Neuronal stem cell (in vitro differentiated cells): ENCODE measurements around the gene GK.

ENCODE experiments used
- DNase-seq: peaks from one replicate; pipeline ENCODE4 v3.0.0-alpha.2; 2013; ENCODE audit warnings: low spot score
- H2AFZ ChIP-seq: one replicate; pipeline ENCODE4 v1.6.1; 2013; ENCODE audit warnings: mild to moderate bottlenecking, low read length, inconsistent platforms
- H2AK5ac ChIP-seq: 2 replicates; pipeline ENCODE4 v1.6.1; 2013; ENCODE audit warnings: low read depth, mild to moderate bottlenecking, inconsistent platforms, low read length, moderate library complexity, mixed read lengths
- H2BK120ac ChIP-seq: 2 replicates; pipeline ENCODE4 v1.6.1; 2013; ENCODE audit warnings: low read depth, mild to moderate bottlenecking, inconsistent platforms, low read length, moderate library complexity, mixed read lengths
- H2BK12ac ChIP-seq: one replicate; pipeline ENCODE4 v1.6.1; 2013; ENCODE audit warnings: low read length, inconsistent platforms
- H2BK15ac ChIP-seq: 2 replicates; pipeline ENCODE4 v1.6.1; 2013; ENCODE audit warnings: mild to moderate bottlenecking, low read length, inconsistent platforms, mixed read lengths
- H2BK5ac ChIP-seq: one replicate; pipeline ENCODE4 v1.6.1; 2013; ENCODE audit warnings: inconsistent platforms, mild to moderate bottlenecking, low read length, moderate library complexity
- H3K14ac ChIP-seq: one replicate; pipeline ENCODE4 v1.6.1; 2013; ENCODE audit warnings: low read length, inconsistent platforms
- H3K18ac ChIP-seq: 2 replicates; pipeline ENCODE4 v1.6.1; 2013; ENCODE audit warnings: low read length, inconsistent platforms
- H3K23ac ChIP-seq: 2 replicates; pipeline ENCODE4 v1.6.1; 2013; ENCODE audit warnings: low read depth, mild to moderate bottlenecking, mixed read lengths, low read length, inconsistent platforms; ENCODE audit not compliant: poor library complexity
- H3K27ac ChIP-seq: replicated peaks from 3 replicates; pipeline ENCODE4 v1.5.1; 2013; ENCODE audit warnings: low read length, inconsistent platforms
- H3K27me3 ChIP-seq, 3 experiments: 2 replicates each; pipeline ENCODE4 v1.6.1; 2013; ENCODE audit warnings: low read length in 3 of 3, mild to moderate bottlenecking in 2 of 3, inconsistent platforms in 1 of 3, low read depth in 1 of 3, mixed read lengths in 1 of 3, moderate library complexity in 1 of 3; ENCODE audit not compliant: control insufficient read depth in 3 of 3, insufficient read depth in 3 of 3
- H3K36me3 ChIP-seq, 2 donors: replicated peaks in 1 of 2; 2 replicates each; pipeline ENCODE4 v1.6.1; 2013; ENCODE audit warnings: low read length in 2 of 2; ENCODE audit not compliant: control insufficient read depth in 2 of 2, insufficient read depth in 2 of 2
- H3K4ac ChIP-seq: 2 replicates; pipeline ENCODE4 v1.6.1; 2013; ENCODE audit warnings: inconsistent platforms, mild to moderate bottlenecking, low read length, moderate library complexity
- H3K4me1 ChIP-seq, 2 donors: 1 replicate in 1 of 2; 2 replicates in 1 of 2; pipeline ENCODE4 v1.6.1; 2013; ENCODE audit warnings: low read length in 2 of 2, low read depth in 1 of 2; ENCODE audit not compliant: control insufficient read depth in 2 of 2, insufficient read depth in 1 of 2
- H3K4me2 ChIP-seq: one replicate; pipeline ENCODE4 v1.6.1; 2013; ENCODE audit warnings: mild to moderate bottlenecking, low read length, inconsistent platforms; ENCODE audit not compliant: insufficient read depth, poor library complexity, severe bottlenecking
- H3K4me3 ChIP-seq, 2 donors: 2 replicates each; pipeline ENCODE4 v1.5.1; 2013; ENCODE audit warnings: low read length in 2 of 2, mild to moderate bottlenecking in 2 of 2, inconsistent platforms in 1 of 2, moderate library complexity in 1 of 2
- H3K79me1 ChIP-seq: one replicate; pipeline ENCODE4 v1.6.1; 2013; ENCODE audit warnings: low read depth, mild to moderate bottlenecking, inconsistent platforms, low read length, moderate library complexity
- H3K9ac ChIP-seq: one replicate; pipeline ENCODE4 v1.6.1; 2013; ENCODE audit warnings: mild to moderate bottlenecking, low read depth, low read length, inconsistent platforms; ENCODE audit not compliant: poor library complexity
- H3K9me3 ChIP-seq, 2 donors: replicated peaks in 1 of 2; 2 replicates each; pipeline versions ENCODE3 to v1.6.1; 2013; ENCODE audit warnings: low read length in 2 of 2, mild to moderate bottlenecking in 2 of 2, inconsistent platforms in 1 of 2, low read depth in 1 of 2, mixed read lengths in 1 of 2, moderate library complexity in 1 of 2; ENCODE audit not compliant: control insufficient read depth in 2 of 2, insufficient read depth in 1 of 2
- H4K8ac ChIP-seq: one replicate; pipeline ENCODE4 v1.6.1; 2013; ENCODE audit warnings: low read depth, mild to moderate bottlenecking, inconsistent platforms, low read length, moderate library complexity
- H4K91ac ChIP-seq: one replicate; pipeline ENCODE4 v1.6.1; 2013; ENCODE audit warnings: low read length, low read depth, mild to moderate bottlenecking, inconsistent platforms; ENCODE audit not compliant: poor library complexity
- WGBS, 2 donors: extraction: QIAGEN DNeasy Blood & Tissue Kit; methylation state at CpG; one replicate each; pipeline ENCODE4 v1.1.7; 2013; ENCODE audit warnings: missing lambda C conversion rate in 2 of 2, mixed read lengths in 1 of 2; ENCODE audit not compliant: insufficient read length in 2 of 2, insufficient replicate concordance in 1 of 2; ENCODE audit errors: extremely low coverage in 2 of 2; 5-methylcytosine and 5-hydroxymethylcytosine counted together

Gene GK

DNA sequence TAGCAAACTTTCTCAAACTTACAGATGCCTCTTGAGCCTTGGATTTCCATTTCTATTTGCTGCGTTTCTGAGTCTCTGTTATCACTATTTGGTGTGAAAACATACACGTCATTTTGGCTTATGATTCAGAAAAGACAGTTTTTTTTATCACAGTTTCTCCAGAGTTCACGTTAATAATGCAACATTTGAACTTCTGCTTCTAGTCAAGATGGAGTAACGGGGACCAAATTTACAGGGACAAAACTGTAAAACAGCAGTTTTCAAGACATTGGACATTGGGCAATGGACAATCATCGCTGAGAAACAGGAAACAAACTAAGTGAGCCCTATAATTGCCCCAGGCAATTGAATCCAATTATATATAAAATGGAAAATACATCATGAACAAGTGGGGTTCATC is 39.5 kb upstream of the GK start:
- Histone ChIP-seq H3K4me3 (no peak overlapping the region), H3K79me1 (no peaks in the 10 kb centered on the region), H3K18ac (no peak overlapping the region), H3K14ac (no peak overlapping the region), H2BK12ac (no peak overlapping the region), H3K27ac (no peak overlapping the region), H3K4ac (no peak overlapping the region), H2BK5ac (no peak overlapping the region), H3K23ac (no peak overlapping the region), H3K4me2 (no peak overlapping the region), H3K9me3 (no peaks in the 10 kb centered on the region), H2AK5ac (no peak overlapping the region), H3K36me3 (no peaks in the 10 kb centered on the region), H2BK120ac (no peak overlapping the region), H3K9ac (no peak overlapping the region), H2AFZ (no peak overlapping the region), H4K91ac (no peak overlapping the region), H4K8ac (no peak overlapping the region), H2BK15ac (no peak overlapping the region), H3K27me3 (no peaks in the 10 kb centered on the region), H3K4me1 (no peaks in the 10 kb centered on the region)
- WGBS, 2 donors, result no CpG with 5 or more reads among the region's 5 CpGs
- no peak for DNase-seq

DNA sequence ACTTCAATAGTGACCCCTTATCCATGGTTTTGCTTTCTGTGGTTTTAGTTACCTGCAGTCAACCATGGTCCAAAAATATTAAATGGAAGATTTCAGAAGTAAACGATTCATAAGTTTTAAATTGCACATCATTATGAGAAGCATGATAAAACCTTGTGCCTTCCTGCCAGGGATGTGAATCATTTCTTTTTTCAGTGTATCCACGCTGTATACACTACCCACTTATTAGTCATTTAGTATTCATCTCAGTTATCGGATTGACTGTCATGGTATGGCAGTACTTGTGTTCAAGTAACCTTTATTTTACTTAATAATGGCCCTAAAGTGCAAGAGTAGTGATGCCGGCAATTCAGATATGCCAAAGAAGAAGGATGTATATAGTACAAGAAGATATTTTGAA is 38.0 kb upstream of the GK start:
- no peak overlapping the region for H3K4me3 ChIP-seq
- H3K79me1 ChIP-seq, result no peaks in the 10 kb centered on the region
- no peak overlapping the region for H3K4ac ChIP-seq
- no CpG with 5 or more reads among the region's 4 CpGs for WGBS, 2 donors
- no peak overlapping the region for H2AFZ ChIP-seq
- H3K18ac ChIP-seq, result no peak overlapping the region
- no peak overlapping the region for H3K23ac ChIP-seq
- no peak overlapping the region for H3K14ac ChIP-seq
- H2BK5ac ChIP-seq, result no peak overlapping the region
- H3K27ac ChIP-seq, result no peak overlapping the region
- no peak overlapping the region for H4K8ac ChIP-seq
- H2BK120ac ChIP-seq, result no peak overlapping the region
- H3K36me3 ChIP-seq, result no peaks in the 10 kb centered on the region
- H2BK15ac ChIP-seq, result no peak overlapping the region
- H3K4me2 ChIP-seq, result no peak overlapping the region
- no peak overlapping the region for H3K9ac ChIP-seq
- H4K91ac ChIP-seq, result no peak overlapping the region
- no peak overlapping the region for H2BK12ac ChIP-seq
- H3K9me3 ChIP-seq, result no peaks in the 10 kb centered on the region
- no peak overlapping the region for H2AK5ac ChIP-seq
- DNase-seq, result no peak
- no peaks in the 10 kb centered on the region for H3K4me1 ChIP-seq
- H3K27me3 ChIP-seq, result no peaks in the 10 kb centered on the region

DNA sequence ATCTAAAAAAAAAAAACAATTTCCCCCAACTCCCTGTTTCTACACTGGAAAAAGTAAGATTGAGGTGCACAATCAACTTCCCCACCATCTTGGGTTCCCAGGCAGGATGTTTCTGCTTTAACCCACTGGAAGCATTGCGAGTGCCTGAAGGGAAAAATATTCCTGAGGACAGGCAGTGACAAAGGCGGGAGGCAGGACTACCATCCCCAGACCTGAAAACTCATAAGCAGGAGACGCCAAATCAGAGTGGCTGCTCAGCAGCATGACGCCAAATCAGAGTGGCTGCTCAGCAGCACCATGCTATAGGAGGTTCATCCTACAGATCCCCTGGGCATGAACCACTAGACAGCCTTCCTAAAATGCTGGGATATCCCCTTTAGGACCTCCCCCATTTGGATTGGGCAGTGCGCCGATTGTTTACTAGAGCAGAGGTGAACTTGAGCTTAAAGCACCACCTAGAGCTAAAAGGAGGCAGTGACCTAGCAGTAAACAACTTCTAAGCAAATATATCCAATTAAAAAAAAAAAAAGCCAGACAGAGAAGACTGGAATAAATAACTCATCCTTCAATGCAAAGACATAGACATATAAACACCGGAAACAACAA is 35.0 kb upstream of the GK start:
- Histone ChIP-seq H4K8ac (no peak overlapping the region), H3K18ac (no peak overlapping the region), H3K4me1 (no peaks in the 10 kb centered on the region), H3K4ac (no peak overlapping the region), H3K27me3 (no peaks in the 10 kb centered on the region), H2BK15ac (no peak overlapping the region), H3K27ac (no peak overlapping the region), H3K36me3 (no peaks in the 10 kb centered on the region), H2BK120ac (no peak overlapping the region), H3K23ac (no peak overlapping the region), H3K4me3 (no peak overlapping the region), H3K9ac (no peak overlapping the region), H2BK5ac (no peak overlapping the region), H4K91ac (no peak overlapping the region), H3K4me2 (no peak overlapping the region), H2BK12ac (no peak overlapping the region), H3K79me1 (no peaks in the 10 kb centered on the region), H3K14ac (no peak overlapping the region), H2AK5ac (no peak overlapping the region), H2AFZ (no peak overlapping the region), H3K9me3 (no peaks in the 10 kb centered on the region)
- WGBS, 2 donors, result no CpG with 5 or more reads among the region's 7 CpGs
- no peak for DNase-seq

- Histone ChIP-seq H2AK5ac (no peak overlapping the region), H3K9ac (no peak overlapping the region), H2AFZ (no peak overlapping the region), H4K8ac (no peak overlapping the region), H3K23ac (no peak overlapping the region), H3K36me3 (no peaks in the 10 kb centered on the region), H3K4me3 (no peak overlapping the region), H3K27ac (no peak overlapping the region), H3K14ac (no peak overlapping the region), H2BK12ac (no peak overlapping the region), H3K79me1 (no peaks in the 10 kb centered on the region), H2BK120ac (no peak overlapping the region), H3K27me3 (no peaks in the 10 kb centered on the region), H3K9me3 (no peaks in the 10 kb centered on the region), H2BK15ac (no peak overlapping the region), H4K91ac (no peak overlapping the region), H3K18ac (no peak overlapping the region), H2BK5ac (no peak overlapping the region), H3K4me2 (no peak overlapping the region), H3K4me1 (no peaks in the 10 kb centered on the region), H3K4ac (no peak overlapping the region)
- DNase-seq, result no peak
- WGBS, 2 donors, result no CpG with 5 or more reads among the region's 3 CpGs
Measured at GRCh38 chrX:30620125-30620524, 33.1 kb upstream of the GK start.
